ENCODE results near the gene OR13H1.

The OR13H1 gene

DNA sequence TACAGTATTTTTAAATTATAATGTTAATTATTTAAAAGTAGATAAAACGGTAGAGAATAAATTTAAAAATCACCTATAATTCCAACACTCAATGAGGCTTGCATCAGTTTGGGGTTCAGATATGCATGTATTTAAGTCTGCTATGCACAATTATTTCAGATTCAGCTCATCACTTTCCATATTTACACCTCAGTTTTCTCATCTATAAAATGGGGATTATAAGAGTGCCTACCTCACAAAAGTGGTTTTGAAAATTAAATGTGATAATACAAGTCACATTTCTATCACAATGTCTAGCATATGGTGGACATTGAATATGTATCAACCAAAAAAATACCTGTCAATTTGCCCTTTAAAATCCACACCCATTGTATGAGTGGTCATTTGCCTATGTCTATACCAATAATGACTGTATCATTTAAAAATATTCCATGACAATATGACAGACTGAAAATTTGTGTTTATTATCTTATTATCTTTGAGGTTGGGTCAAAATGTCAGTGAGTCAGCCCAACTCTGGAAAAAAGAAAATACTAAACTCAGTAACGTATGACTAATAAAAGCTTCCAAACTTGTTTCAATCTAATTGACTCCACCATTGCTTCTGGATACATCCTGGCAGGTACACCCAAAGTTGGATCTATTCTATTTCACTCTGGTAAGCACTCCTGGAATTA, 20.8 kb downstream of the OR13H1 start:
- TF ChIP-seq EZH2phosphoT487 (IDR thresholded peaks at IDR 0.05; ENCODE audit: borderline replicate concordance), result no peak
- TF ChIP-seq, protein P1, sequence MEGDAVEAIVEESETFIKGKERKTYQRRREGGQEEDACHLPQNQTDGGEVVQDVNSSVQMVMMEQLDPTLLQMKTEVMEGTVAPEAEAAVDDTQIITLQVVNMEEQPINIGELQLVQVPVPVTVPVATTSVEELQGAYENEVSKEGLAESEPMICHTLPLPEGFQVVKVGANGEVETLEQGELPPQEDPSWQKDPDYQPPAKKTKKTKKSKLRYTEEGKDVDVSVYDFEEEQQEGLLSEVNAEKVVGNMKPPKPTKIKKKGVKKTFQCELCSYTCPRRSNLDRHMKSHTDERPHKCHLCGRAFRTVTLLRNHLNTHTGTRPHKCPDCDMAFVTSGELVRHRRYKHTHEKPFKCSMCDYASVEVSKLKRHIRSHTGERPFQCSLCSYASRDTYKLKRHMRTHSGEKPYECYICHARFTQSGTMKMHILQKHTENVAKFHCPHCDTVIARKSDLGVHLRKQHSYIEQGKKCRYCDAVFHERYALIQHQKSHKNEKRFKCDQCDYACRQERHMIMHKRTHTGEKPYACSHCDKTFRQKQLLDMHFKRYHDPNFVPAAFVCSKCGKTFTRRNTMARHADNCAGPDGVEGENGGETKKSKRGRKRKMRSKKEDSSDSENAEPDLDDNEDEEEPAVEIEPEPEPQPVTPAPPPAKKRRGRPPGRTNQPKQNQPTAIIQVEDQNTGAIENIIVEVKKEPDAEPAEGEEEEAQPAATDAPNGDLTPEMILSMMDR (conservative IDR thresholded peaks at IDR 0.05; ENCODE audit: low read length), result no peak
- H2AFZ ChIP-seq (ENCODE audit: low read length), result no peak overlapping the region
- no peaks in the 10 kb centered on the region for H3F3A ChIP-seq (ENCODE audit: low read depth)
- H3K9me3 ChIP-seq (ENCODE audit: insufficient read depth, low read depth, low read length), result no peaks in the 10 kb centered on the region
- no peak overlapping the region for H3K4me3 ChIP-seq (ENCODE audit: low read length, poor library complexity, severe bottlenecking)
- H3K4me2 ChIP-seq (ENCODE audit: low read depth, low read length, poor library complexity, severe bottlenecking), result no peak overlapping the region
- no peaks in the 10 kb centered on the region for H4K20me1 ChIP-seq (ENCODE audit: insufficient read depth, low read length, poor library complexity, severe bottlenecking)
- H3K79me2 ChIP-seq (ENCODE audit: insufficient read depth, low read length), result no peaks in the 10 kb centered on the region
- H3K9ac ChIP-seq (ENCODE audit: low read depth, low read length, poor library complexity, severe bottlenecking), result no peak overlapping the region
- H3K4me1 ChIP-seq (ENCODE audit: insufficient read depth, low read length, poor library complexity, severe bottlenecking), result no peaks in the 10 kb centered on the region
- H3K27me3 ChIP-seq (ENCODE audit: insufficient read depth, low read length, poor library complexity, severe bottlenecking), result no peaks in the 10 kb centered on the region
- H3K36me3 ChIP-seq (ENCODE audit: insufficient read depth, low read length), result no peaks in the 10 kb centered on the region
- no peaks in the 10 kb centered on the region for H3K9me2 ChIP-seq (replicated peaks; ENCODE audit: low read depth, low read length)

DNA sequence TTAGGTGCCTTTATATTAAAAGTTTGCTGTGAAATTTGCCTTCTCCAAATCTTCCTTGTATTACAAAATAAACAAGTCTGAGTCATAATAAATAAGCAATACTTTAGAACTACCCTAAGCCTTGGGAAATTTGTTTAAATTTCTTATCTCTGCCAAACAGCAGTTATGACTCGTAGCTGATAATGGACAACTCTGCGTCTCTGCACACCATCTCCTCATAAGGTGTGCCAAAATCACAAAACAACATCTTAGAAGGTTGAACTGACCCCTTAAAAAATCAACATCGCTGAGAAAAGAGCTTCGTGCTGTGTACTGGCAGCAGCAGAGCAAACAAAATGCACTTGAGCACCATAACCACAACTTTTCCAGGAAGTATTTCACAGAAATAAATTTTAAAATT, 22.0 kb downstream of the OR13H1 start:
- no peaks in the 10 kb centered on the region for H3K79me2 ChIP-seq (ENCODE audit: insufficient read depth, low read length)
- H3K9ac ChIP-seq (ENCODE audit: low read depth, low read length, poor library complexity, severe bottlenecking), result no peak overlapping the region
- TF ChIP-seq EZH2phosphoT487 (IDR thresholded peaks at IDR 0.05; ENCODE audit: borderline replicate concordance), result no peak
- TF ChIP-seq, protein P1 (conservative IDR thresholded peaks at IDR 0.05; ENCODE audit: low read length), result no peak
- no peaks in the 10 kb centered on the region for H3K36me3 ChIP-seq (ENCODE audit: insufficient read depth, low read length)
- H3K9me3 ChIP-seq (ENCODE audit: insufficient read depth, low read depth, low read length), result no peaks in the 10 kb centered on the region
- H2AFZ ChIP-seq (ENCODE audit: low read length), result no peak overlapping the region
- H3K27me3 ChIP-seq (ENCODE audit: insufficient read depth, low read length, poor library complexity, severe bottlenecking), result no peaks in the 10 kb centered on the region
- H3K4me3 ChIP-seq (ENCODE audit: low read length, poor library complexity, severe bottlenecking), result no peak overlapping the region
- no peaks in the 10 kb centered on the region for H3F3A ChIP-seq (ENCODE audit: low read depth)
- no peaks in the 10 kb centered on the region for H3K4me1 ChIP-seq (ENCODE audit: insufficient read depth, low read length, poor library complexity, severe bottlenecking)
- no peaks in the 10 kb centered on the region for H3K9me2 ChIP-seq (replicated peaks; ENCODE audit: low read depth, low read length)
- H4K20me1 ChIP-seq (ENCODE audit: insufficient read depth, low read length, poor library complexity, severe bottlenecking), result no peaks in the 10 kb centered on the region
- H3K4me2 ChIP-seq (ENCODE audit: low read depth, low read length, poor library complexity, severe bottlenecking), result no peak overlapping the region

DNA sequence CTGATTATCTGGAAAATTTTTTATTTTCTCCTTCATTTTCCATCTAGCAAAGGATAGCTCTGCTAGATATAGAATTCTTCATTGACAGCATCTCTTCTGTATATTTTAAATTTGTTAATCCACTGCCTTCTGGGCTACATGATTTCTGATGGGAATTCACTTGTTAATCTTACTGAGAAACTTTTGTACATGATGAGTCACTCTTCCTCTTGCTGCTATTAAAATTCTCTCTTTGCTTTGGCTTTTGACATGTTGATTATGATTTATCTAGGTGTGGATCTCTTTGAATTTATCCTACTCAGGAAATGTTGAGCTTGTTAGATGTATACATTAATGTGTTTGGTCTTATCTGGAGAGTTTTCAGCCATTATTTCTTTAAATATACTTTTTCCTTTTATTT, 27.5 kb downstream of the OR13H1 start:
- H3K36me3 ChIP-seq (ENCODE audit: insufficient read depth, low read length), result no peaks in the 10 kb centered on the region
- H3K79me2 ChIP-seq (ENCODE audit: insufficient read depth, low read length), result no peaks in the 10 kb centered on the region
- H4K20me1 ChIP-seq (ENCODE audit: insufficient read depth, low read length, poor library complexity, severe bottlenecking), result no peaks in the 10 kb centered on the region
- no peaks in the 10 kb centered on the region for H3K4me1 ChIP-seq (ENCODE audit: insufficient read depth, low read length, poor library complexity, severe bottlenecking)
- H3K9me2 ChIP-seq (replicated peaks; ENCODE audit: low read depth, low read length), result no peaks in the 10 kb centered on the region
- H3K9ac ChIP-seq (ENCODE audit: low read depth, low read length, poor library complexity, severe bottlenecking), result no peak overlapping the region
- H3K4me2 ChIP-seq (ENCODE audit: low read depth, low read length, poor library complexity, severe bottlenecking), result no peak overlapping the region
- no peaks in the 10 kb centered on the region for H3F3A ChIP-seq (ENCODE audit: low read depth)
- TF ChIP-seq, protein P1 (conservative IDR thresholded peaks at IDR 0.05; ENCODE audit: low read length), result no peak
- no peak for TF ChIP-seq EZH2phosphoT487 (IDR thresholded peaks at IDR 0.05; ENCODE audit: borderline replicate concordance)
- H3K9me3 ChIP-seq (ENCODE audit: insufficient read depth, low read depth, low read length), result no peaks in the 10 kb centered on the region
- no peak overlapping the region for H3K4me3 ChIP-seq (ENCODE audit: low read length, poor library complexity, severe bottlenecking)
- H2AFZ ChIP-seq (ENCODE audit: low read length), result no peak overlapping the region
- no peaks in the 10 kb centered on the region for H3K27me3 ChIP-seq (ENCODE audit: insufficient read depth, low read length, poor library complexity, severe bottlenecking)
